HG03280 (cell line): Measurements from ENCODE around the gene NDP.

ENCODE experiments used
- ATAC-seq: cut with Tn5 transposase; IDR thresholded peaks from one replicate; pipeline ENCODE4 v1.9.1; 2021; ENCODE audit warnings: mild to moderate bottlenecking, moderate library complexity; ENCODE audit not compliant: unreplicated experiment

NDP gene, protein sequence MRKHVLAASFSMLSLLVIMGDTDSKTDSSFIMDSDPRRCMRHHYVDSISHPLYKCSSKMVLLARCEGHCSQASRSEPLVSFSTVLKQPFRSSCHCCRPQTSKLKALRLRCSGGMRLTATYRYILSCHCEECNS

DNA sequence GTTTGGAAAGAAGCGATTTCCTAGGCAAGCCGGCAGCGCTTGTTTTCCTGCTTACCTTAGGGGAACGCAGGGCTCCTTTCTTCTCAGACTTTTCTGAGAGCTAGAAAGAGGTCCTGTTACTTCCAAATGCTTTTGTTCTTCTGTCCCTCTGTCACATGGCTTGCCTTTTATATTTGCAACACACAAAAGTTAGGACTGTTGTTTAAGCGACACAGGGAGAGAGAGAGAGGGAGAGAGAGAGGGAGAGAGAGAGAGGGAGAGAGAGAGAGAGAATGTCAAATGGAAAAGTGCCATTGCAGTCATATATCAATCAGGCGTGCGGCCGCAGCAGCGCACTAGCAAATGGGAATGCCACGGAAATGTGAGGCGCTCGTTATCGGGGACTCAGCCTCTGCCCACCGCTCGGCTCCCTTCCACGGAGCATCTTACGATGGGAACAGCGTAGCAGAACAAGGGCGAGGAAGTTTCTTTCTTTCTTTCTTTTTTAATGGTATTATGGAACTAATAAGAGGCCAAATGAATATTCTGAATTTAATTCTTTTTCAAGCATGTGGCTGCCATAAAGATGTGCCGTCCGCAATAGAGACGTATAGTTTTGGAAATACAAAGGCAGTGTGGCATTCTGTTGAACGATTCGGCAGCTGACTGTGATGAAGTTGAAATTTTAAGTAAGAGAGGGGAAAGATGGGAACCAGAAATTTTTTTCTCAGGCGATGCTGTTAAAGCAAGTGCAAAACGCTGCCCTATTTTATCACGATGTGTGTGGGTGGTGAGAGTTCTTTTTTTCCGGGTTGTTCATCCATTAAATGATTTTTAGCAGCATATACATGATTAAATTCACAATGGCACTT lies at the start of gene NDP:
TSS of gene NDP (minus strand) at position 142 of the 851 bp plus-strand sequence. CDS start 14,745 bp downstream, outside the sequence.
- no peak for ATAC-seq

DNA sequence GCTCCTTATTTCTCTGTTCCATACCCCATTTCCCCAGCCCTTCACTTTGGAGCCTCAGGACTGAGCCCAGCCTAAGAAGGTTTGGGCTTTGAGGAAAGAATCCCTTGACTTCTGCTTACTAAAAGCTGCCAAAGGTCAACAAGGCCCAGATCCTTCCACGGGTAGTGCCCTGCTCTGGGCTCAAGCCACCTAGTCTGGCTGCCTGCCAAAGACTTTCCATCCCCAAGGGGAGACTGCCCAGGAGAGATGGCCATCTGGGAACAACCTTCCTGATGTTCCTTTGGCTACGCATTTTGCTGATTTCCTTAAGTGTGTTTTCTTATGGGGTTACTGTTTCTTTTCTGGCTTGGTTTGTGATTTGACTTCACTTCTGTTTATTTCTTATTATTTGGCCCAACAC lies 49.8 kb upstream of the NDP start:
- no peak for ATAC-seq

DNA sequence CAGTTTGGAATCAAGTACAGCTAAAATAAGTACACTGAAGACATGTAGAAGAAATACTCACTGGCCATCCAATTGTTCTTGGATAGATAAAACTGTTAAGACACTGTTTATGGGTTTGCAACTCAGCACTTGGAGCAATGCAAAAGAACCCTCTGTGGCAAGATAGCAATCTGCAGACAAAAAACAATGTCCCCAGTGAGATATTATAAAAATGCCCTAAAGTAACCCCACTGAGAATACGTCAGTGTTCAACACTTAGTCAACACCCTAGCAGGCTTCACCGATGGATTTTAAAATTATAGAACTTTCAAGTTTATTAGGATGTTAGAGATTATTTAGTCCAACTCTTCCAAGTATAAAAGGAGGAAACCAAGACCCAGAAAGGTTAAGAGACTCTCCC lies 47.5 kb upstream of the NDP start:
- ATAC-seq, result no peak

DNA sequence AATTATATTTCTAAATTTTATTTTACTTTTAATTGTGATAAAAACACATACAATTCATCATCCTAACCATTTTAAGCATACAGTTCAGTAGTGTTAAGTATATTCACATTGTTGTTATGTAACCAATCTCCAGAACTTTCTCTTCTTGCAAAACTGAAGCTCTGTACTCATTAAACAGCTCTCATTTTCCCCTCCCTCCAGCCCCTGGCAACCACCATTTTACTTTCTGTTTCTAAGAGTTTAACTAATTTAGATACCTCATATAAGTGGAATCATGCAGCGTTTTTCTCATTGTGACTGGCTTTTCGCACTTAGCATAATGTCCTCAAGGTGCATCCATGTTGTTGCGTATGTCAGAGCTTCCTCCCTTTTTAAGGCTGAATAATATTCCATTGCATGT lies 46.7 kb upstream of the NDP start:
- no peak for ATAC-seq

DNA sequence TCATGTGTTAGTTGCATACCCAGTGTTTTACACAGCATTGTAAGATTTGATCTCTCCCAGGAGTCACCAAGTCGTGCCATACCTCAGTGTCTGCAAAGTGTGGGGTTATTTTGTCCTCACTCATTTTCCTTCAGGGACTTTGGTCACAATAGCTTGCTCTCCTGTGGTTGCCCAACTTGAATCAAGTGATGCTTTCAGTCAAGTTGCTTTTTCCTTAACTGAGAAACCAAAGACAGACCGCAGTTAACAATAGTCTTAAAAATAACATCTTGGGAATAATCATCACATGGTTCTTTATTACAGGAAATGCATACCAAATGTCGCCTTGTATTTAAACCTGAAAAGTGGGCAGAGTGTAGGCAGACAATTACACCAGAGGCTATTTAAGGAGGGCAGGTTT lies 44.5 kb upstream of the NDP start:
- ATAC-seq, result no peak

DNA sequence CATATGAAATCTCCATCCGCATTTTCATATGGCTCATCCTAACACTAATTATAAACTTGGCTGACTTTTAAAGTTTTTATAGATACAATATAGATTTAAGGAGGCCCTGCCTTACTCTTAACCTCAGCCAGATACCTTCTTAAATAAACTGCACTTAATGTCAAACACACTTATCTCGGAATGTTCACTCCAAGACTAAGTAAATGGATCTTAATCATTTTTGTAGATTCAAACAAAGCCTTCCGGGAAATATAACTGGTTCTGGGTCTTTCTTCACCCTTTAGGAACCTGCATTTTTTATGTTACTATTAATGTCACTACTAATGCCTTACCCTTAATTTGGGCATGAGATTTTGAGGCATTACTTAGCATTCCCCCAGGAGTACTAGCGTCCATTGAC lies 43.7 kb upstream of the NDP start:
- no peak for ATAC-seq

DNA sequence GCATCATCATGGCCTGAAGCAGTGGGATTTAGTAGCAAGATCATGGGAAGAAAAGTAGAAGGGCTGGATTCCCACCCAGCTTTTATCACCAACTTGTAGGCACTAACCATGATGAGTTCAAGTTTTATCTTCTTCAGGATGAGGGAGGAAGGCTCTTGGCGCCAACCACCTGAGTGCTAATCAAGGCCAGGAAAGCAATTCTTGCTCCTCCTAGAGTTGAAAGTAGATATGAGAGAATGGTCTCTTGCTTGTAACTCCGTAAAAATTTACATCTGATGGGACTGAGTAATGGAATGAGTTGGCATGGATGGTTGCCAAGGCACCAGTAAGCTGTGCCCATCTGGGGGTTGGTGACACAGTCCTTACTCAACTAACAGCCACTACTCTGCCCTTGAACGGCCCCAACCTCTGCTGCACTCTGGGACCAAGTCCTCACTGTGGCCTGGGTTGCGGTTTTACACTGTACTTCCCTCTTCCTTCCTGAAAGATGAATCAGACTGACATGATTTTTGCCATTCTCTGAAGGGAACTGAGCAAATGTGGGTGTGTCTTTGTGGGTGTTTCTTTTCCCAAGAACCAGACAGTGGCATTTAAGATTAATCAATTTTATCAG lies 39.4 kb upstream of the NDP start:
- no peak for ATAC-seq

DNA sequence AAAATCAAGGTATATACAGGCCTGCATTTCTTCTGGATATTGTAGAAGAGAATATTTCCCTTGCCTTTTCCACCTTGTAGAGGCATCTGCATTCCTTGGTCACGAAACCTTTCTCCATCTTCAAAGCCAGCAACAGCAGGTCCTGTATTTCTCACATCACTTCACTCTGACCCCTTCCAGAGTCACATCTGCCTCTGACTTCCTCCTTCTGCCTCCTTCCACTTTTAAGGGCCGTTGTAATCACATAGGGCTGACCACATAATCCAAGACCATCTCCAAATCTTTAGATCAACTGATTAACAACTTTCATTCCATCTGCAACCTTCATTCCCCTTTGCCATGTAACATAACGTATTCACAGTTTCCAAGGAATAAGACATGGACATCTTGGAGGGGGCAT lies 38.3 kb upstream of the NDP start:
- no peak for ATAC-seq

DNA sequence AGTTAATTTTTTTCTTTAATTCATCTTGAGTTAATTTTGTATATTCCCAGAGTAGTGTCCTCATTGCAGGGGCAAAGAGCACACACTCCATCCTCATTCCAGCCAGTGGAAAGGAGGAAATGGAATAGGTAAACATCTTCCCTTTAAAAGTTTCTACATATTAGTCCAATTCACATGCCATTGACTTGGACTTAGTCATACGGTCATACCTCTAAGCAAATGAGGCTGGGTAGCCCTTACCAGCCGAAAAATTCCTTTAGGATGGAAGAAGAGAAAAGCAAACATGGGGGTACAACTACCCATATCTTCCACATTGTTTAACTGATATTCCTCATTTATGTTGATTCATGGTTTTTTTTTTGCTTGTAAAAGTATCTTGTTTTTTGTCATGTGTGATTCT lies 37.4 kb upstream of the NDP start:
- no peak for ATAC-seq

DNA sequence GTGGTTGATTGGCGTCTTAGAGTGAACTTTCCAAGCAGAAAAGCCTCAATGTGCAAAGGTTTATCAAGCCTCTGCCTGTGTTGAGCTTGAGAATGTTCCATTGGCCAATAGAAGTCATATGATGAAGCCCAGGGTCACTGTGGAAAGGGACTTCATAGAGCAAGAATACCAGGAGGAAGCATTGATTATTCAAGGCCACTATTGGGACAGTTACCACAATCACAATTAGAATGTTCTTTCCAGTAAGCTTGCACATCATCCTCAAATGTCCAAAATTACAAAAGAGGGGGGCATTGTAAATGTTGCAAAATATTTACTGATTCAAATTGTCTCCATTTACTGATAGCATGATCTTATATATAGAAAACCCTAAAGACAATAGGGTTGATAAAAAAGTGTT lies 32.9 kb upstream of the NDP start:
- ATAC-seq, result no peak

DNA sequence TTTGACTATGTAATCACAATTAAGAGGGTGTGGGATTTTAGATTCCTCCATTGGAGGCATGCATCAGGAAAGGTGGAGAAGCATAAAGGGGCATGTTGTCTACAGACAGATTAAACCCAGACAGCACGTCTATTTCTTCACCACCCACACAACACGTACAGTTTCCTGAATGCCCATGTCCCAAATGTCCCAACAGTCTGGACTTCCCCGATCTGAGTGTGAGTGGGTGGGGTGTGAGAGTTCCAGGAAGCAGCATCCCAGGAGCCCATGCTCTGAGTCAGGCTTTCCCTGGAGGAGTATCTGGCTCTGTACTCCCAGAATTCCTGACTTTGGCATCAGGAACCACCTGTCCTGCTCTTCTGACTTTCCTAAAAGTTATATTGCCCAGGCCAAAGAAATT lies 30.8 kb upstream of the NDP start:
- ATAC-seq, result no peak

DNA sequence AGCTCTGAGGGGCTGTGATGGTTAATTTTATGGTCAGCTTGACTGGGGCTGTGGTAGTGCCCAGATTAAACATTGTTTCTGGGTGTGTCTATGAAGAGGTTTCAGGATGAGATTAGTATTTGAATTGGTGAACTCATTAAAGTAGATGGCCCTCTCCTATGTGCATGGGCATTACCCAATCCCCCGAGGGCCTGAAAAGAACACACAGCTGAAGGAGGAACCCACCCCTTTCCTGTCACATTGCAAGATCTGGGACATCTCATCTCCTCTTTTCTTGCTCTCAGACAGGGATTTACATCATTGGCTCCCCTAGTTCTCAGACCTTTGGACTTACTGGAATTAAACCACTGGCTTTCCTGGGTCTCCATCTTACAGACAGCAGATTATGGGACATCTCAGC lies 29.4 kb upstream of the NDP start:
- ATAC-seq, result no peak

DNA sequence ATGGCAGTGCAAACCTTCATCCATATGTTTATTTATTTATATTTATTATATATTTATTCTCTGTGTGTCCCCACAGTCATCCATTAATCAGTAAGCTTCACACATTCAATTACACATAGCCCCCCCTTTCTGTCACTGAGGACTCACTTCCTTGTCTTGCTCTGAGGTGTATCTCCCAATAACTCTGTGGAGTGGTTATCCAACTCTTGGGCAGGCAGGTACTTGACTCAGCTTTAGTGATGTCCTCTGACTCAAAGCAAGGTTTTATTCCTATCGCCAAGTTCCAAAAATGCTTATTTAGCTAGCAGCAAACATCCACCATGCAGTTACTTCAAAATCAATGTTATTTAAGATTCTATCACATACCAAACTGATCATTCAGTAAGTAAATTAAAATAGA lies 25.2 kb upstream of the NDP start:
- no peak for ATAC-seq

DNA sequence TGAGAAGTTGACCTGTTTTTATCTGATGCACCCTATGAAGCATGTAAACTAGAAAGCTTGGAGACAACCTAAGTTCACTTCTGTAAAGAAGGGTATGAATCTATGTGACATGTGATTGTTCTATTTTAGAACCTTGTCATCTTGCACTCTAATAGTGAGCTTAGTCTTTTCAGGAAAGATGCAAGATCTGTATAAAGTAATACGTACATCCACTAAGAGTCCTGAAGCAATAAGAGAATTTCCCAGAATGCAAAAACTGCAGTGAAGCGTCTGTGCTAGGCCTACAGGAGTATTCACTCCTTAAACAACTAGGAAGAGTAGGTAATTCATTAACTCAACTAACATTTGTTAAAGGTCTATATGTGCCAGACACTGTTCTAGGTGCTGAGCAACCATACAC lies 23.3 kb upstream of the NDP start:
- no peak for ATAC-seq

DNA sequence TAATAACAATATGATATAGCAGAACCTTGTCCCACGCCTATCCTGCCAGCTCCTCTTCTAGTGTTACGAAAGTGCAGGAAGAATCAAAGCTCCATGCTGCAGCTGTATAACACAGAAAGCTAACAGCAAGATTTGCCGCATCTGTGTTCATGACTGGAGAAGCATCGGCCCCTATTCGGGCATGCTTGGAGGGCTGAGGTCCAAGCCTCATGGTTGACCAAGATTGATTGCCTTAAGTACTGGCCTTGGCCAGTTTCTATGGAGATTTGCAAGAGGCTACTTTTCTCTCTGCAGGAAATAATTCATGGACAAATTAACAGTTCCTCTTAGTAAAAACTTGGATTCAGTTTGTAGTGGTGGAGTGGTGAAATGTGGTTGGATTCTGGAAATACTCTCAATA lies 12.9 kb upstream of the NDP start:
- no peak for ATAC-seq

DNA sequence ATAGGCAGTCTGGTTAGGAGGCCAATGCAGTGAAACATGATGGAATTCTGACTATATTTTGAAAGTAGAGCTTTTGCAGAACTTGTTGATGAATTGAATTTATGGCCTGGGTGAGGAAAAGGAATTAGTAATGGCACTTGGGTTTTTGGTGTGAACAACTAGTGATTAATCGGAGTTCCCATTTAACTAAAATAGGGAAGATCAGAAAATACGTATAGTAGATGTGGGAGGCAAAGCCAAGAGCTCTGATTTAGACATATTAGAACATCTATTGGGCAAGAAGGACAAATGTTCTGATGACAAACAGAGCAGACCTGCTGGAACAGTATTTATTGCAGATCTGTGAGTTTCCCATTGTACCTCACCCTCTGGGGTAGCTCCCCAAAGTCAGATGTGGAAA lies 12.3 kb upstream of the NDP start:
- no peak for ATAC-seq

DNA sequence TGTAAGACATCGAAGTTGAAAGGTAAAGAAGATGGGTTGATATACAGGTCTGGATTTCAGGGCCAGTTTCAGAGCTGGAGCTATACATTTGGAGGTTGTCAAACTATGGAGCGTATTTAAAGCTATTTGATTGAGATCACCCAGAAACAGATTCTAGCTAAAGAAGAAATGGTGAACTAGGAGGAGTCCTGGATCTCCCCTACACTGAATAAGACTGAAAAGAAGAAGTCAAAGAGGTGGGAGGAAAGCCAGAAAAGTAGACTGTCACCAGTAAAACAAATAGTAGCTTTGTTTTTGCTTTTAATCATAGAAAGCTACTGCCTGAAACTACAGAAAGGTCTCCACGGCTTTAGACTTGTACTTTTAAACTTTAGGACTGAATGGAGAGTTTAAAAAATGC lies 5.0 kb upstream of the NDP start:
- ATAC-seq, result no peak

DNA sequence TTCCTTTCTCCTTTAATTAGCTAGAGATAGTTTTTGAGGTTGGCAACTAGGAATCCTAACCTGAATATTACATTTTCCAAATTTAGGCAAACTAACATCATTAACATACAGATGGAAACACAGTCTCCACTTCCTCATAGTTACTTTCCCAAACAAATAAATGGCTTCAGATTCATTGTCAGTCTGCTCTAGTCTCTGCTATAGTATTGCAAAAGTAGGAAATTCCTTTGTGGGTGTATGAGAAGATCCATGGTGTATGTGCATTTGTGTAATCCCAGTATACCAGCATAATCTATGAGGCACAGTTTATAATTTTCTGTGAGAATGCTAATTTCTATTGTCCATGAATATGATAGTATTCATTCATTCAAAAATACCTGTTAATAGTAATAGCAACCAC lies 3.0 kb upstream of the NDP start:
- ATAC-seq, result no peak

DNA sequence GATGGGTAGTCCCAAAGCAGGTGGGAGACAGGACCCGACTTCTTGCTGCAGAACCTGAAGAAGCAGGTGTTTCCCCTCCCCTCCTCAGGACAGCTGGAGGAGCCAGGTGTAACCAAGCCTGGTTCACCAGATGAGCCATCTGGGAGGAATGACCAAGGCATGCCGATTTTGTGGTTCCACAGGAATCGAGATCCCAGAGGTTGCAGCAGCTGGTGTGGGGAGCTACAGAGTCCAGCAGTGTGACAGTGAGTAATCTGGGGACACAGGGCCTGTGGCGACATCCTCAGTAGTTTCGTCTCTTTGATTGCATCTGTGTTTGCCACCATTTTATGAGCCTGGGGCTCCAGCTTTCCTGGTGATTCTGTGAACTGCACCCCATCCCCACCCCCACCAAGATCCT lies 2.6 kb upstream of the NDP start:
- no peak for ATAC-seq

DNA sequence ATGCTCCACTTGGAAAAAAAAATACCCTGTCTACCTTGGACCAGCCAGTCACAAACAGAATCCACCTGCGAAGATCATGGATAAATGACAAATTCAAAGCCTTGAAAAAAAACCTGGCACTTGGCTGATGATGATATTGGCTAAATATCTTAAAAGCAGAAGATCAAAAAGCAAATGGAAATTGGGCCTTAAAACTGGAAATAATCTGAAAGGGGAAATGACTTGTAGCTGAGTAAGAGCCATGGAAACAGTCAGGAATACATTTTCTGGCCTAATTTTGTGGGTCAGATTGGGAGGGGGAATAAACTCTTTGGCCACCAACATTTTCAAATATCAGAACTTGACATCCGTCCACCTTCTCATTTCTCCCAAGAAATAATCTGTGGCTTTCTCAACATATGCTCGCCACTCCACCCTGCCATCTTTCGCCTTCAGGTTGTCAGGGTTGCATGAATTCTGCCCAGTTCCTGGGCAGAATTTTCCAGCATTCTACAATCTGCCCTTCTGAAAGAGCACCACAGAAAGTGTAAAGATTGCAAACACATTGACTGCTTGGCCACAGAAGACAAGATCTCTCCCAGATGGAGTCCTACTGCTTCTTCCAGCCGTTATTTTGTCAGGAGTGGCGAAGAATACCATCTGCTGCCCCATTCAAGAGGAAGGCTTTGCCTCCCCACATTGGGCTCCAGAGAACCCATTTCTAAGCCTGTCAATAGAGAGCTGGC lies 1.7 kb upstream of the NDP start:
- ATAC-seq, result no peak

DNA sequence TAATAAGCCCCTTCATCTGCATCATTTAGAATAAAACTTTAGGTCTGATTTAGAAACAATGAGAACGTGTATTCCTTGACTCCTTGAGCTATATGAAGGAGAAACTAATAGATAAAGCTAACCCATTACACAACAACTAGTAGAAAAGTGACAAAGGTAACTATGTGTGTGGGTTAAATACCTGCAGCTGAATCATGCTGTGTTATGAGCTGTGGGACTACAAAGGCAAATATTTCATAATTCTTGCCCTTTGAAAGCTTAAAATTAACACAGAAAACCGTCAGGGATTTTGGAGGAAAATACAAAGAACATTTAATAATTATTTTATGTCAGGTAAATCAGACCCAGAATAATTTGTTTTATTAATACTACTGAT lies 898 bp upstream of the NDP start:
- no peak for ATAC-seq
